ENCODE results near the gene ADPRHL1. TPM values are rescaled to one million over a fixed set of nuclear protein-coding genes. Genes with fewer than 3 reads are reported as not detected.

Gene ADPRHL1
- total RNA-seq, 4 donors from 2014 or later = 6.9 to 15.5 (median 12.6) TPM

DNA sequence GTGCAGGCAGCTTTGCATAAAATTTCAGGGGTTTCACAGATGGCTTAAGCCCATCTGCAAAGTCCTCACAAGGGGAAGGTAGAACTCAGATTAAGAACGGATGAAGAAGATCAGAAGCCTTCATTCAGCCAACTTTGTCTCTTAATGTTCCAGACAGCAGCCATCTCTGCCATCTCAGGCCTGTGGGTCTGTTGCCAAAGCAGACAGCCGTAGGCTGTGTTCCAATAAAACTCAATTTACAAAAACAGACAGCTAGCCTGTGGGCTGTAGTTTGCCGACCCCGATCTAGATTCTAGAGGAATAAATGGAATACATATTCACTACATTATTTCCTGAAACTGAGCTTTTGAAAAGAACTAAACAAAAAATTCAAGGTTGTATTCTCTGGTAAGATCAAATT lies 33.4 kb upstream of the ADPRHL1 start:
- Histone ChIP-seq H3K27ac (no peak overlapping the region), H3K4me3 (no peak overlapping the region), H3K36me3 (peaks cover 0 to 5% (median 0%) of the 10 kb centered on the region in 3 donors), H3K4me1 (peaks cover 0 to 51% (median 18%) of the 10 kb centered on the region in 4 donors), H3K9me3 (no peaks in the 10 kb centered on the region), H3K27me3 (no peaks in the 10 kb centered on the region)
- DNase-seq (ENCODE audit: low spot score in 2 of 2) = no peak
- TF ChIP-seq POLR2A (IDR thresholded peaks at IDR 0.05) (no peak), EP300 (IDR thresholded peaks at IDR 0.05) (no peak), CTCF (IDR thresholded peaks at IDR 0.05) (no peak)
- 52 to 63% methylated on average over 4 of the region's 4 CpGs for WGBS, 2 donors

GRCh38 chr13:113485545-113485944 lies 32.3 kb upstream of the ADPRHL1 start:
- H3K27me3 ChIP-seq = no peaks in the 10 kb centered on the region
- H3K27ac ChIP-seq = no peak overlapping the region
- no peak overlapping the region for H3K4me3 ChIP-seq
- TF ChIP-seq EP300 (IDR thresholded peaks at IDR 0.05) = no peak
- TF ChIP-seq CTCF (IDR thresholded peaks at IDR 0.05) = no peak
- TF ChIP-seq POLR2A (IDR thresholded peaks at IDR 0.05) = no peak
- 78 to 83% methylated on average over 13 of the region's 13 CpGs for WGBS, 2 donors
- peaks cover 0 to 5% (median 0%) of the 10 kb centered on the region in 3 donors for H3K36me3 ChIP-seq
- peaks cover 0 to 49% (median 15%) of the 10 kb centered on the region in 4 donors for H3K4me1 ChIP-seq
- H3K9me3 ChIP-seq = no peaks in the 10 kb centered on the region
- no peak for DNase-seq (ENCODE audit: low spot score in 2 of 2)

- WGBS, 2 donors = 65 to 78% methylated on average over 36 of the region's 36 CpGs
- Histone ChIP-seq H3K27me3 (no peaks in the 10 kb centered on the region), H3K27ac (peak overlapping the region in 2 of 4 donors; percentile 0 to 46), H3K4me3 (no peak overlapping the region), H3K9me3 (no peaks in the 10 kb centered on the region), H3K4me1 (peaks cover 0 to 35% (median 4%) of the 10 kb centered on the region in 4 donors), H3K36me3 (peaks cover 0 to 17% (median 0%) of the 10 kb centered on the region in 3 donors)
- TF ChIP-seq EP300 (IDR thresholded peaks at IDR 0.05) = no peak
- TF ChIP-seq CTCF (IDR thresholded peaks at IDR 0.05) = no peak
- no peak for TF ChIP-seq POLR2A (IDR thresholded peaks at IDR 0.05)
- no peak for DNase-seq (ENCODE audit: low spot score in 2 of 2)
Observed at GRCh38 chr13:113483504-113484293, 30.4 kb upstream of the ADPRHL1 start.

GRCh38 chr13:113483081-113483480 lies 29.8 kb upstream of the ADPRHL1 start:
- DNase-seq (ENCODE audit: low spot score in 2 of 2) = no peak
- no peaks in the 10 kb centered on the region for H3K27me3 ChIP-seq
- H3K4me3 ChIP-seq = no peak overlapping the region
- no peaks in the 10 kb centered on the region for H3K9me3 ChIP-seq
- H3K36me3 ChIP-seq = peaks cover 0 to 23% (median 0%) of the 10 kb centered on the region in 3 donors
- H3K27ac ChIP-seq = peak overlapping the region in 1 of 4 donors; percentile 0
- H3K4me1 ChIP-seq = peaks cover 0 to 29% (median 3%) of the 10 kb centered on the region in 4 donors
- WGBS, 2 donors = 69 to 79% methylated on average over 7 of the region's 7 CpGs
- TF ChIP-seq POLR2A (IDR thresholded peaks at IDR 0.05) = no peak

- Histone ChIP-seq H3K27me3 (no peaks in the 10 kb centered on the region), H3K4me1 (peaks cover 0 to 15% (median 3%) of the 10 kb centered on the region in 4 donors), H3K36me3 (peaks cover 0 to 60% (median 0%) of the 10 kb centered on the region in 3 donors), H3K27ac (no peak overlapping the region), H3K4me3 (no peak overlapping the region), H3K9me3 (no peaks in the 10 kb centered on the region)
- WGBS, 2 donors = 82 to 94% methylated on average over 4 of the region's 4 CpGs
- DNase-seq (ENCODE audit: low spot score in 2 of 2) = no peak
- TF ChIP-seq EP300 (IDR thresholded peaks at IDR 0.05) (no peak), CTCF (IDR thresholded peaks at IDR 0.05) (no peak), POLR2A (IDR thresholded peaks at IDR 0.05) (no peak)
Observed at GRCh38 chr13:113479179-113479578, 25.9 kb upstream of the ADPRHL1 start.

Measured in tibial nerve (tissue), 4 donors.